Loucy (cell line): ENCODE measurements around the gene ESF1.

Experiments used
- H2AFZ ChIP-seq: fragments of 200-600 bp; sonication (generic); 2 replicates; pipeline ENCODE4 v1.6.0; 2016; ENCODE audit warnings: antibody characterized with exemption, mild to moderate bottlenecking, low read length, moderate library complexity
- H3F3A ChIP-seq: fragments of 200-600 bp; 2 replicates; pipeline ENCODE4 v1.6.0; 2016; ENCODE audit warnings: antibody characterized with exemption, low read depth, mild to moderate bottlenecking
- H3K27me3 ChIP-seq: fragments of 200-600 bp; sonication (generic); 2 replicates; pipeline ENCODE4 v1.6.1; 2014; ENCODE audit warnings: low read length, mild to moderate bottlenecking; ENCODE audit not compliant: insufficient read depth, poor library complexity, severe bottlenecking
- H3K36me3 ChIP-seq: fragments of 200-600 bp; sonication (generic); 2 replicates; pipeline ENCODE4 v1.6.1; 2016; ENCODE audit warnings: low read length; ENCODE audit not compliant: insufficient read depth
- H3K4me1 ChIP-seq: fragments of 200-600 bp; sonication (generic); 2 replicates; pipeline ENCODE4 v1.5.1; 2014; ENCODE audit warnings: low read length, mild to moderate bottlenecking; ENCODE audit not compliant: insufficient read depth, poor library complexity, severe bottlenecking
- H3K4me2 ChIP-seq: fragments of 200-600 bp; sonication (generic); 2 replicates; pipeline ENCODE4 v1.6.0; 2014; ENCODE audit warnings: antibody characterized with exemption, low read length, low read depth, mild to moderate bottlenecking; ENCODE audit not compliant: poor library complexity, severe bottlenecking
- H3K4me3 ChIP-seq: fragments of 200-600 bp; sonication (generic); 2 replicates; pipeline ENCODE4 v1.5.1; 2014; ENCODE audit warnings: low read length, mild to moderate bottlenecking, mixed read lengths; ENCODE audit not compliant: poor library complexity, severe bottlenecking
- H3K79me2 ChIP-seq: fragments of 200-600 bp; sonication (generic); 2 replicates; pipeline ENCODE4 v1.6.1; 2014; ENCODE audit warnings: low read length; ENCODE audit not compliant: insufficient read depth
- H3K9ac ChIP-seq: fragments of 200-600 bp; sonication (generic); 2 replicates; pipeline ENCODE4 v1.6.0; 2014; ENCODE audit warnings: mild to moderate bottlenecking, low read depth, low read length, moderate library complexity; ENCODE audit not compliant: poor library complexity, severe bottlenecking
- H3K9me2 ChIP-seq: fragments of 200-600 bp; sonication (generic); replicated peaks from 2 replicates; pipeline ENCODE4 v1.6.1; 2016; ENCODE audit warnings: low read depth, low read length, mixed read lengths
- H3K9me3 ChIP-seq: fragments of 200-600 bp; sonication (generic); 2 replicates; pipeline ENCODE4 v1.6.1; 2014; ENCODE audit warnings: mild to moderate bottlenecking, antibody characterized with exemption, low read length, low read depth; ENCODE audit not compliant: insufficient read depth
- H4K20me1 ChIP-seq: fragments of 200-600 bp; sonication (generic); 2 replicates; pipeline ENCODE4 v1.6.0; 2014; ENCODE audit warnings: antibody characterized with exemption, low read length, mild to moderate bottlenecking; ENCODE audit not compliant: insufficient read depth, poor library complexity, severe bottlenecking
- CTCF ChIP-seq: fragments of 200-600 bp; sonication (generic); conservative IDR thresholded peaks from 2 replicates; pipeline ENCODE4 v1.5.1; 2014; ENCODE audit warnings: mild to moderate bottlenecking, antibody characterized with exemption, low read length
- EZH2phosphoT487 ChIP-seq: fragments of 200-600 bp; IDR thresholded peaks from 2 replicates; pipeline ENCODE4 v1.6.1; 2018; ENCODE audit warnings: antibody characterized with exemption, mild to moderate bottlenecking, moderate library complexity, borderline replicate concordance

ESF1 gene

GRCh38 chr20:13799040-13799439 is 14.3 kb upstream of the ESF1 start:
- no peak for TF ChIP-seq CTCF
- no peak for TF ChIP-seq EZH2phosphoT487

GRCh38 chr20:13794667-13795066 is 9.9 kb upstream of the ESF1 start:
- peaks cover 86% of the 10 kb centered on the region; the same call in 1 of the 2 replicates for H3K36me3 ChIP-seq
- H3K79me2 ChIP-seq: peaks cover 7% of the 10 kb centered on the region
- H4K20me1 ChIP-seq: no peaks in the 10 kb centered on the region
- no peak overlapping the region for H3K4me3 ChIP-seq
- no peaks in the 10 kb centered on the region for H3F3A ChIP-seq
- no peak overlapping the region for H2AFZ ChIP-seq
- H3K4me2 ChIP-seq: no peak overlapping the region
- H3K27me3 ChIP-seq: no peaks in the 10 kb centered on the region
- H3K4me1 ChIP-seq: no peaks in the 10 kb centered on the region
- H3K9me3 ChIP-seq: no peaks in the 10 kb centered on the region
- no peak overlapping the region for H3K9ac ChIP-seq
- H3K9me2 ChIP-seq: no peaks in the 10 kb centered on the region
- TF ChIP-seq EZH2phosphoT487: no peak
- TF ChIP-seq CTCF: no peak

More at GRCh38 chr20:13799040-13799439, 14.3 kb upstream of the ESF1 start:
- H3K4me1 ChIP-seq: no peaks in the 10 kb centered on the region
- no peaks in the 10 kb centered on the region; the same call in 1 of the 2 replicates for H3K79me2 ChIP-seq
- H3F3A ChIP-seq: no peaks in the 10 kb centered on the region
- H3K36me3 ChIP-seq: peaks cover 87% of the 10 kb centered on the region
- H4K20me1 ChIP-seq: no peaks in the 10 kb centered on the region
- H3K9me2 ChIP-seq: no peaks in the 10 kb centered on the region
- no peaks in the 10 kb centered on the region for H3K9me3 ChIP-seq
- no peak overlapping the region for H3K4me2 ChIP-seq
- no peaks in the 10 kb centered on the region for H3K27me3 ChIP-seq
- H3K4me3 ChIP-seq: no peak overlapping the region
- H3K9ac ChIP-seq: no peak overlapping the region
- no peak overlapping the region for H2AFZ ChIP-seq

- Histone ChIP-seq H3K36me3 (peaks cover 75% of the 10 kb centered on the region; the same call in 1 of the 2 replicates), H4K20me1 (peaks cover 8% of the 10 kb centered on the region)
Observed at GRCh38 chr20:13793001-13793400, 8.3 kb upstream of the ESF1 start.

More at GRCh38 chr20:13793001-13793400, 8.3 kb upstream of the ESF1 start:
- H3K9me2 ChIP-seq: no peaks in the 10 kb centered on the region
- H3K4me3 ChIP-seq: no peak overlapping the region
- H3F3A ChIP-seq: no peaks in the 10 kb centered on the region
- peaks cover 4% of the 10 kb centered on the region for H3K4me1 ChIP-seq
- H3K9ac ChIP-seq: no peak overlapping the region
- H2AFZ ChIP-seq: no peak overlapping the region
- TF ChIP-seq EZH2phosphoT487 (no peak), CTCF (no peak)
- H3K4me2 ChIP-seq: no peak overlapping the region
- no peaks in the 10 kb centered on the region for H3K27me3 ChIP-seq
- peaks cover 12% of the 10 kb centered on the region for H3K79me2 ChIP-seq
- H3K9me3 ChIP-seq: no peaks in the 10 kb centered on the region
